ENCODE results near the gene LRRC27.

The LRRC27 gene

DNA sequence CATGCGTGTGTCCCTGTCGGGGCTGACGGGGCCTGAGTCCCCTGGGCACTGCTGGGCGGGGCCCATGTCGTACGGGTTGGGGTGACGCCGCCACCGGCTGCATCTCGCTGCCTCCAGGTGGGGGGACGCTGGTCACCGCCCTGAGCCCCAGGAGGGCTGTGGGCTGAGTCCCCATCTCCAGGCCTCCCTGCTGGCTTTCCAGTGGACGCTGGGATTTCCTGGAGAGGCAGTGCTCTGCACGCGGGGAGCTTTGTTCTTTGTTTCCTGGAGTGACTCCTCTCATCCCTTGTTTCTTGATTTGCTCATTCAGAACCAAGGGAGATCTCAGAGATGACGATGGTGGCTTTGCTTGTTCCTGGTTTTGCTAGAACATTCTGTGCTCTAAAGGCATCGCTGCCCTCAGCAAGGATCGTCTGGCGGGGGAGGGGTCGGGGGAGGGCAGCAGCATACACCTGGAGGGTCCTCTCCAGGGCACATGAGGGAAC is 86.0 kb downstream of the LRRC27 start:
- DNase-seq: no peak

DNA sequence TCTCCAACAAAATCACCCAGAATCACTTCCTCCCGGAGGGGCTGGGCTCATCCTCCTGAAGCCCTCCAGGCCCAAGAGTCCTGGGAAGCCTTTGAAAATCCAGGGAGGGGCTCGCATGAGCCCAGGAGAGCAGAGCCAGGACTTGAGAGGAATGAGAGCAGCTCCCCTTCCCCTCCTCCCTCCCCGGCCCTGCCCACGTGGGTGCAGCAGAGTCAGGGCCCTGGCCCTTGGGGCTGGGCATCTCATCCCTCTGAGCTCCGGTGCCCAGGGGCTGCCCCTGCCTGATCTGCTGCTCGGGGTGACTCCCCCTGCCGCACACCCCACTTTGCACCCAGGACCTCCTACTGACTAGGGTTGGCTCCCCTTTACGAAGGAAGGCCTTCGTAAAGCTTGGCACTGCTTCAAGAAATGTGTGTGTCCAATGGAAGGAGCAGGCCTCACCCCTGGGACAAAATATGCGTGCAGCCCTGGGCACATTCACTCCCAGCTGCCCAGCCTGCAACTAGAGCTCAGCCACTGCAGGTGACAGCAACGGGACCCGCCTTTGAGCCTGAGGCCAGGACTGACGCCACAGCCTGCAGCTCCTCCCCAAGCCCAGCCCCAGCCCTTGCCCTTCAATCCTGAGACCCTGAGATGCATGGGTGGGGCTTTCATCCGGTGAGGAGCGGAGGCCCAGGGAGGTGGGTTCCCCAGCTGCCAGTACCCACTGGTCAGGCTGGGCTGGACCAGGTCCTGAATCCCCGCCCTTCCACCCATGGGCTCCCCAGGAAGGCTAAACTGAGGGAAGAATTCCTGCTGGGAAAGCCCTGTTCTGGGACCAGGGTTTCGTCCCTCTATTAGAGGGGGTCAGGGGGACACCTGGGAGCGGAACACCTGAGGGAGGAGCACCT is 86.8 kb downstream of the LRRC27 start:
- no peak for DNase-seq

GRCh38 chr10:132419538-132420468 is 87.8 kb downstream of the LRRC27 start:
- DNase-seq: no peak

DNA sequence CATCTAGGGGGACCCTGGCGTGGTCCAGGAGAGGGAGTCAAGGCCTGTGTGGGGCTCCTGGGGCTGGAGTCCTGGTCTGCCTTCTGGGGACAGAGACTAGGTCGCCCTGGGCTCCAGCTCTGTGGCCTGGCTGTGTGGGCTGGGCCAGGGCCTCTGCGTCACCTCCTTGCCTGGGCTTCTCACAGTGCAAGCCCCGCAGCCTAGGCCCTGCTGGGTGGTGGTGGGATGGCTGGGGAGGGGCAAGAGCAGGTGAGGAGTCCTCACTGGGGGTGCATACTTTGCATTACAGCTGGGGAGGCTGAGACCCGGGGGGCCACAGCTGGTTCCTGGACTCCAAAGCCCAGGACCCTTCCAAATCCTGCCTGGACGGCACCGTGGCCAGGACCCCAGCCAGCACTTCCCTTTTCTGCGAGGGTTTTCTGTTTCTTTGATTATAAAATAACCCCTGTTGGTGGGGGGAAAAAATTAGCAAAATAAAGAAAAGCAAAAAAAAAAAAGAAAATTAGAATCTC is 88.5 kb downstream of the LRRC27 start:
- DNase-seq: no peak

GRCh38 chr10:132420981-132421846 is 89.2 kb downstream of the LRRC27 start:
- no peak for DNase-seq

DNA sequence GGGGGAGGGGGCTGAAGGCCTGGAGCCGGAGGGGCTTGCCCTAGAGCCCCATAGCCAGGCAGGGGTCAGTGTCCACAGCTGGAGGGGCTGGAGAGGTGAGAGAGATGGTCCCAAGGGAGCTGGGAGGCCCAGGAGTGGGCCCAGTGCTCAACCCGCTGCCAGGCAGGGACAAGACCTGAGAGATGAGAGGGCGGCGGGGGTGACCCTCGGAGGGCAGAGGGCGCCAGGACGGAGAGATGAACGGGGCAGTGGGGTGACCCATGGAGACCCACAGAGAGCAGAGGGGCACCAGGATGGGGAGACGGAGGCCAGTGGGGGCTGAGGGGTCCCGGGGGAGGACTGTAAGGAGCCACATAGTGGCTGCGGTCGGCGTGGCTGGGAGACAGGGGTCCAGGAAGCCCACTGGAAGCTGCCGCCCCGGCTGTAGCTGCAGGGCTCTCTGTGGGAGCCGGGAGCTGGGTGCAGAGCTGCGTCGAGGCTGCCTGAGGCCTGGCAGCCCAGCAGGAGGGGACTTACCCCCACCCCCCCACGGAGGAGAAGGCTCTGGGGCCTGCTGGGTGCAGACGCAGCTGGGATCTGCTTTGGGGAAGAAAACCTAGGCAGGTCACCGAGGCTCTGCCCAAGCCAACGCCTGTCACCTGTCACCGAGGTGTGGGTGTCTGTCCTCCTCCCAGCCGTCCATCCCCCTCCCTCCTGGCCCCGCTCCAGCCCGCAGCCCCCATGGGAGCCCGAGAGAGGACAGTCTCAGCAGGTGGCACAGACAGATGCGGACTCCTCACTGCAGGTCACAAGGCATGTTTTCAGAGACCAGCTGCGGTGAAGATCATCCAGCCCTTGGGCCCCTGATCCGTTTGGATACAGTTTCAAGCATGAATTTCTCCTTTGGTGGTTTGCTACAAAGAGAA is 90.1 kb downstream of the LRRC27 start:
- DNase-seq: no peak

GRCh38 chr10:132422903-132423825 is 91.2 kb downstream of the LRRC27 start:
- no peak for DNase-seq

DNA sequence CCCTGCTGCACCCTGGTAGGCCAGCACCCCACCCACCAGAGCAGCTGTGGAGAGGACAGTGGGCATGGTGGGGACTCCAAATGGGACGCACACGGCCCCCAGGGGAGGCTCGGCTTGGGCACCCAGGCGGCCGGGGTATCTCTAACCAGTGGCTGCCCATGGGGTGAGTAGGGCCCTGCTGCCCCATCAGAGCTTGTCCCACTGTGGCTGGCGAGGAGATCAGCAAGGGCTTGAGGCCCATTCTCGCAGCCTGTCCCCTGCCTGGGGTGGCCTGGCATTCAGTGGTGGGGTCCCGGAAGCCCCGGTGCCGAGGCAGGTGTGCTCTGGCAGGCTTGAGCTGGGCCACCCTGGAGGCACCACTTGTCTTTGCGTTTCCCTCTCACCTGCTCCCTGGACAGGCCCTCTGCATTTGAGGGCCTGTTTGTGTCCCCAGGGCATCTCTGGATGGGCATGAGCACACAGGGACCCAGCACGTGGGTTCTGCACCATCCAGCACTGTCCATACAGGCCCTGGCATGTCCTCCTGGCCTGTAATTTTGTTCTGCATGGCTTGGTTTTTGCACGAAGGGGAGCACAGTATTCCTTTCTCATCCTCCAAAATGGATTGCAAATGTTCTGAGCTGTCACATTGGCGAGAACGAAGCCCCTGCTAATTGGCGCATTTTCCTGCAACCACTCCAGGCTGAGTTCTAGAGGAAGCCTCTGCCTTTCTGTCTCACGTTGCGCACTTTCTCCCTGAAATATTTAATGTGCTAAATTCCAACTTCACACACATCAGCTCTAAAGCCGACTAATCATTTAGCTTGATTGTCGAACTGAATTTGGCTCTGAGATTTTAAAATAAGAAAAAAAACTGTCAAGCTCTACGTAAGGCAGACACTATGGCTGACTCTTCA is 92.2 kb downstream of the LRRC27 start:
- no peak for DNase-seq

- DNase-seq: no peak
These were observed 93.2 kb downstream of the LRRC27 start for GRCh38 chr10:132425029-132425756.

GRCh38 chr10:132425757-132426155 is 93.8 kb downstream of the LRRC27 start:
- no peak for DNase-seq

GRCh38 chr10:132427006-132427771 is 95.2 kb downstream of the LRRC27 start:
- DNase-seq: no peak

GRCh38 chr10:132427939-132428367 is 96.0 kb downstream of the LRRC27 start:
- no peak for DNase-seq

DNA sequence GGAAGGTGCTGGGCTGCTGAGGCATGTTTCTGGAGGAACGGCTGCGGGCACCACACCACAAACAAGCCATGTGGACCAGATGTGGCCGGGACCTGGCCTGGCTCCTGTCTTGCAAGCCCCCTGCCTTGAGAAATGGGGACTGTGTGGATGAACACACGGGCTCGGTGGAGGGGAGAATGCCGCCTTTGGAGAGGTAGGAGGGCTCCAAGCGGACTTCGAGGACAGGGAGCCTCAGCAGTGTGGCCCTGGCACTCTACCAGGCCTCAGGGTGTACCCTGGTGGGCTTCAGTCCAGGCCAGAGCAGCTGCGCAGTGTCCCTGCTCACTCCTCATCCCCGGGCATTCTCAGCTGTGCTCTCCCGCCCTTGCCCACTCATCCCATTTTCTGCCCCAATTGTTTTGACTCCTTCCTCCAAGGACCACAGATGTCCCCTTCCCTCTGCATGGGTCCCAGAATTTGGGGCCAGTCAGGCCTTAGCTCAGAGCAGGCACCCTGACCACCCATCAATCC is 96.5 kb downstream of the LRRC27 start:
- no peak for DNase-seq

All from NCI-H1048 (cell line).